GM23248 (cell line): ENCODE data around the gene SMG7. TPM values are rescaled to one million over a fixed set of nuclear protein-coding genes. Genes with fewer than 3 reads are reported as not detected.

Experiments
- DNase-seq: peaks from one replicate; pipeline ENCODE4 v3.0.0-alpha.2; 2015
- H2AFZ ChIP-seq: fragments of 200-600 bp; sonication (generic); 2 replicates; pipeline ENCODE4 v1.6.1; 2016; ENCODE audit warnings: antibody characterized with exemption
- H3F3A ChIP-seq: fragments of 200-600 bp; sonication (generic); 2 replicates; pipeline ENCODE4 v1.6.1; 2016; ENCODE audit warnings: mild to moderate bottlenecking, antibody characterized with exemption, mixed run types; ENCODE audit not compliant: insufficient read depth
- H3K27ac ChIP-seq: fragments of 200-600 bp; sonication (generic); 2 replicates; pipeline ENCODE4 v1.5.1; 2016; ENCODE audit warnings: mild to moderate bottlenecking
- H3K27me3 ChIP-seq: fragments of 200-600 bp; sonication (generic); replicated peaks from 2 replicates; pipeline ENCODE4 v1.6.1; 2016; ENCODE audit warnings: mild to moderate bottlenecking; ENCODE audit not compliant: insufficient read depth
- H3K36me3 ChIP-seq: fragments of 200-600 bp; sonication (generic); 2 replicates; pipeline ENCODE4 v1.6.1; 2016; ENCODE audit warnings: low read depth, mild to moderate bottlenecking
- H3K4me1 ChIP-seq: fragments of 200-600 bp; sonication (generic); 2 replicates; pipeline ENCODE4 v1.6.1; 2016; ENCODE audit warnings: mild to moderate bottlenecking; ENCODE audit not compliant: insufficient read depth
- H3K4me2 ChIP-seq: fragments of 200-600 bp; sonication (generic); one replicate; pipeline ENCODE4 v1.6.1; 2016; ENCODE audit warnings: mild to moderate bottlenecking; ENCODE audit not compliant: unreplicated experiment
- H3K4me3 ChIP-seq: fragments of 200-600 bp; sonication (generic); 2 replicates; pipeline ENCODE4 v1.5.1; 2016; ENCODE audit warnings: mild to moderate bottlenecking
- H3K79me2 ChIP-seq: fragments of 200-600 bp; sonication (generic); 2 replicates; pipeline ENCODE4 v1.6.1; 2016; ENCODE audit warnings: mild to moderate bottlenecking; ENCODE audit not compliant: insufficient read depth
- H3K9ac ChIP-seq: fragments of 200-600 bp; sonication (generic); 2 replicates; pipeline ENCODE4 v1.6.1; 2016; ENCODE audit warnings: mild to moderate bottlenecking
- H3K9me2 ChIP-seq: fragments of 200-600 bp; sonication (generic); 2 replicates; pipeline ENCODE4 v1.6.1; 2016; ENCODE audit warnings: mixed run types, mild to moderate bottlenecking, moderate library complexity; ENCODE audit not compliant: insufficient read depth
- H3K9me3 ChIP-seq: fragments of 200-600 bp; sonication (generic); one replicate; pipeline ENCODE4 v1.6.1; 2017; ENCODE audit warnings: low read depth
- H4K20me1 ChIP-seq: fragments of 200-600 bp; sonication (generic); 2 replicates; pipeline ENCODE4 v1.6.0; 2016; ENCODE audit not compliant: insufficient read depth
- EZH2 ChIP-seq: fragments of 200-600 bp; sonication (generic); IDR thresholded peaks from 2 replicates; pipeline ENCODE4 v1.6.1; 2018; ENCODE audit warnings: antibody characterized with exemption, mild to moderate bottlenecking; ENCODE audit not compliant: insufficient read depth, poor library complexity, severe bottlenecking
- EZH2phosphoT487 ChIP-seq: fragments of 200-600 bp; sonication (generic); IDR thresholded peaks from 2 replicates; pipeline ENCODE4 v1.6.1; 2018; ENCODE audit warnings: antibody characterized with exemption, moderate library complexity, mild to moderate bottlenecking, low read depth; ENCODE audit not compliant: insufficient read depth
- whole genome bisulfite sequencing, 2 experiments: methylation state at CpG; one replicate each; pipeline ENCODE4 v1.1.6; 2015 to 2017; ENCODE audit warnings: low lambda C conversion rate in 2 of 2, low coverage in 1 of 2; ENCODE audit errors: missing lambda C conversion rate in 2 of 2; 5-methylcytosine and 5-hydroxymethylcytosine counted together
- in situ Hi-C: fragments of 300-500 bp; cut with MboI; formaldehyde crosslinking; loops from 2 replicates; pipeline ENCODE4 v1.15.0; 2020
- polyA plus RNA-seq: library from polyadenylated mRNA; unstranded; fragments of >200 nt; fragmentation: Nextera tagmentation; extraction: Ambion mirVana; gene quantifications from 2 replicates; pipeline ENCODE4 v1.2.1, GENCODE V29; 2016
- total RNA-seq: library from RNA; depleted of rRNA; stranded (reverse); fragments of >200 nt; shearing (Covaris generic); gene quantifications from 2 replicates; pipeline ENCODE4 v1.2.3, GENCODE V29; 2014

Gene SMG7
- total and polyA plus RNA-seq, 2 experiments from 2014 or later: 18.7 to 32.8 TPM

DNA sequence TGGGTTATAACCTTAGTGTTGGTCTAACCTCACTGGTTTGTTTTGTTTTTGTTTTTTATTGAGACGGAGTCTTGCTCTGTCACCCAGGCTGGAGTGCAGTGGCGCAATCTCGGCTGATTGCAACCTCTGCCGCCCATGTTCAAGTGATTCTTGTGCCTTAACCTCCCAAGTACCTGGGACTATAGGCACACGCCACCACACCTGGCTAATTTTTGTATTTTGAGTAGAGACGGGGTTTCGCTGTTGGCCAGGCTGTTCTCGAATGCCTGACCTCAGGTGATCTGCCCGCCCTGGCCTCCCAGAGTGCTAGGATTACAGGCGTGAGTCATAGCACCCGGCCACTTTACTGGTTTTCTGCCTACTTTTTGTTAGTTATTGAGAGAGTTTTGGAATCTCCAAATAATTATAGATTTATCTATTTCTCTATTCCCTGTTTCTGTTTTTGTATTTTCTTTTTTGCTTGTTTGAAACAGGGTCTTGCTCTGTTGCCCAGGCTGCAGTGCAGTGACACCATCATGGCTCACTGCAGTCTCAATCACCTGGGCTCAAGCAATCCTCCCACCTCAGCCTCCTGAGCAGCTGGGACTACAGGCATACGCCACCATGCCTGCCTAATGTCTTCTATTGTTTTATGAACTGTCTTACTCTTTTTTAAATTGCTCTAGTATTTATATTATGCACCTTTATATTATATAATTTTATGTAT, 21.4 kb downstream of the SMG7 start:
- Histone ChIP-seq H3K79me2 (peaks cover 100% of the 10 kb centered on the region), H3F3A (peaks cover 4% of the 10 kb centered on the region; the same call in 1 of the 2 replicates), H3K4me3 (no peak overlapping the region), H3K27me3 (no peaks in the 10 kb centered on the region), H4K20me1 (peaks cover 6% of the 10 kb centered on the region; the same call in 1 of the 2 replicates), H3K27ac (no peak overlapping the region), H3K4me1 (no peaks in the 10 kb centered on the region), H3K9me3 (no peaks in the 10 kb centered on the region), H3K9me2 (no peaks in the 10 kb centered on the region), H2AFZ (no peak overlapping the region), H3K9ac (no peak overlapping the region), H3K4me2 (no peak overlapping the region), H3K36me3 (no peaks in the 10 kb centered on the region)
- WGBS, 2 experiments: 91 to 93% methylated on average over 12 of the region's 12 CpGs
- in situ Hi-C loops: no loop called here
- TF ChIP-seq EZH2 (no peak), EZH2phosphoT487 (no peak)
- no peak for DNase-seq

DNA sequence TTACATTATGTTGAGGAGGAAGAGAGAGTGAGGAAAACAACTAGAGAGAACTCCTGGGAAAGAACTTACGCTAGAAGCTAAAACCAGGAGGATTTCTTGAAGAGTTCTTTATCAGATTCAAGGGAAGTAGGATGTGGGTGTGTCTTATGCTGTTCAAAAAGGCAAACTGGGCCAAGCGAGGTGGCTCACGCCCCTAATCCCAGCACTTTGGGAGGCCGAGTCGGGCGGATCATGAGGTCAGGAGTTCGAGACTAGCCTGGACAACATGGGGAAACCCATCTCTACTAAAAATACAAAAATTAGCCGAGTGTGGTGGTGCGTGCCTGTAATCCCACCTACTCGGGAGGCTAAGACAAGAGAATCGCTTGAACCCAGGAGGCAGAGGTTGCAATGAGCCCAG, 23.1 kb downstream of the SMG7 start:
- peaks cover 11% of the 10 kb centered on the region; the same call in 1 of the 2 replicates for H4K20me1 ChIP-seq
- H3K4me3 ChIP-seq: no peak overlapping the region
- no peaks in the 10 kb centered on the region for H3K36me3 ChIP-seq
- 97 to 98% methylated on average over 11 of the region's 11 CpGs for WGBS, 2 experiments
- in situ Hi-C loops: no loop called here
- peaks cover 100% of the 10 kb centered on the region for H3K79me2 ChIP-seq
- TF ChIP-seq EZH2 (no peak), EZH2phosphoT487 (no peak)
- no peak overlapping the region for H3K27ac ChIP-seq
- no peak overlapping the region for H2AFZ ChIP-seq
- H3K27me3 ChIP-seq: no peaks in the 10 kb centered on the region
- H3K9ac ChIP-seq: no peak overlapping the region
- no peaks in the 10 kb centered on the region for H3K9me3 ChIP-seq
- H3K4me2 ChIP-seq: no peak overlapping the region
- H3K4me1 ChIP-seq: no peaks in the 10 kb centered on the region
- no peak for DNase-seq
- no peaks in the 10 kb centered on the region for H3K9me2 ChIP-seq
- peaks cover 4% of the 10 kb centered on the region; the same call in 1 of the 2 replicates for H3F3A ChIP-seq

DNA sequence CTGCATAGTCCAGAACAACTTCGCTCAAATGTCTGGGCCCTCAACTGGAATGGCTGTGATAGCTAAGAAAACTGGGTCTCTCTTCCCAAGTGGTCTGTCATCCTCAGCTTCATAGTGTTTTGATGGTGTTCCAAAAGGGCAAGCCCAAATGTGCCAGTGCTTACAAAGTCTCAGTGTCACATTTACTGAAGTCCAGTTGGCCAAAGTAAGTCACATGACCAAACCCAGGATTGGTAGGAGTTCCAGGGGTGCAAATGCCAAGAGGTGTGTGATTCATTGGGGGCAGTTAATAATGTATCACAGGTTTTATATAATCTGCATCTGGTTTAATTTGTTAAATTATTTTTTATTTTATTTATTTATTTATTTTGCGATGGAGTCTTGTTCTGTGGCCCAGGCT, 24.9 kb downstream of the SMG7 start:
- Histone ChIP-seq H3F3A (no peaks in the 10 kb centered on the region), H4K20me1 (0 out of 2 replicates have a peak, but pooled peaks cover 5% of the 10 kb centered on the region), H3K9me2 (0 out of 2 replicates have a peak, but pooled peaks cover 4% of the 10 kb centered on the region), H3K9ac (no peak overlapping the region), H3K4me3 (no peak overlapping the region), H3K27me3 (no peaks in the 10 kb centered on the region), H3K9me3 (no peaks in the 10 kb centered on the region), H3K36me3 (no peaks in the 10 kb centered on the region), H3K4me2 (no peak overlapping the region), H3K4me1 (no peaks in the 10 kb centered on the region), H3K79me2 (peaks cover 100% of the 10 kb centered on the region), H2AFZ (no peak overlapping the region), H3K27ac (no peak overlapping the region)
- TF ChIP-seq EZH2 (no peak), EZH2phosphoT487 (no peak)
- DNase-seq: no peak
- in situ Hi-C loops: no loop called here
- 98 to 100% methylated on average over 2 of the region's 2 CpGs for WGBS, 2 experiments

DNA sequence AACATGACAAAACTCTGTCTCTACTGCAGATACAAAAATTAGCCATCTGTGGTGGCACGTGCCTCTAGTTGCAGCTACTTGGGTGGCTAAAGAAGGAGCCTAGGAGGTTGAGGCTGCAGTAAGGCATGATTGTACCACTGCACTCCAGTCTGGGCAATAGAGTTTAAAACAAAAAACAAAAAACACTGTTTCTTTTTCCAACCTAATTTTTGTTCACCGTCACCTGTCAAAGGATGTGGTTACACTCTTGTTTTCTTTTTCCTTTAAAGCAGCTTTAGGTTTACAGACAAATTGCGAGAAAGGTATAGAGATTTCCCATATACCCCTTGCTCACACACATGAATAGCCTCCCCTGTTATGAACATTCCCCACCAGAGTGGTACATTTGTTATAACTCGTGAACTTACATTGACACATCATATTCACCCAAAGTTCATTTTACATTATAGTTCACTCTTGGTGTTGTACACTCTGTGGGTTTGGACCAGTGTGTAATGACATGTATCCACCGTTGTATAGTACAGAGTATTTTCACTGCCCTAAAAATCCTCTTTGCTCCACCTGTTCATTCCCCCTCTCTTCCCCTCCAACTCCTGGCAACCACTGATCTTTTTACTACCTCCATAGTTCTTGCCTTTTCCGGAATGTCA, 26.2 kb downstream of the SMG7 start:
- no peaks in the 10 kb centered on the region for H3F3A ChIP-seq
- H2AFZ ChIP-seq: no peak overlapping the region
- no peak overlapping the region for H3K4me2 ChIP-seq
- H3K9me3 ChIP-seq: no peaks in the 10 kb centered on the region
- peaks cover 100% of the 10 kb centered on the region for H3K79me2 ChIP-seq
- H3K27ac ChIP-seq: no peak overlapping the region
- WGBS, 2 experiments: 82 to 86% methylated on average over 6 of the region's 6 CpGs
- TF ChIP-seq EZH2: no peak
- no peak for TF ChIP-seq EZH2phosphoT487
- 0 out of 2 replicates have a peak, but pooled peaks cover 5% of the 10 kb centered on the region for H4K20me1 ChIP-seq
- no peaks in the 10 kb centered on the region for H3K27me3 ChIP-seq
- no peak for DNase-seq
- H3K4me3 ChIP-seq: no peak overlapping the region
- H3K36me3 ChIP-seq: no peaks in the 10 kb centered on the region
- 0 out of 2 replicates have a peak, but pooled peaks cover 4% of the 10 kb centered on the region for H3K9me2 ChIP-seq
- in situ Hi-C loops: no loop called here
- H3K4me1 ChIP-seq: no peaks in the 10 kb centered on the region
- no peak overlapping the region for H3K9ac ChIP-seq
